ENCODE measurements around the gene CHRNB2.

The CHRNB2 gene

DNA sequence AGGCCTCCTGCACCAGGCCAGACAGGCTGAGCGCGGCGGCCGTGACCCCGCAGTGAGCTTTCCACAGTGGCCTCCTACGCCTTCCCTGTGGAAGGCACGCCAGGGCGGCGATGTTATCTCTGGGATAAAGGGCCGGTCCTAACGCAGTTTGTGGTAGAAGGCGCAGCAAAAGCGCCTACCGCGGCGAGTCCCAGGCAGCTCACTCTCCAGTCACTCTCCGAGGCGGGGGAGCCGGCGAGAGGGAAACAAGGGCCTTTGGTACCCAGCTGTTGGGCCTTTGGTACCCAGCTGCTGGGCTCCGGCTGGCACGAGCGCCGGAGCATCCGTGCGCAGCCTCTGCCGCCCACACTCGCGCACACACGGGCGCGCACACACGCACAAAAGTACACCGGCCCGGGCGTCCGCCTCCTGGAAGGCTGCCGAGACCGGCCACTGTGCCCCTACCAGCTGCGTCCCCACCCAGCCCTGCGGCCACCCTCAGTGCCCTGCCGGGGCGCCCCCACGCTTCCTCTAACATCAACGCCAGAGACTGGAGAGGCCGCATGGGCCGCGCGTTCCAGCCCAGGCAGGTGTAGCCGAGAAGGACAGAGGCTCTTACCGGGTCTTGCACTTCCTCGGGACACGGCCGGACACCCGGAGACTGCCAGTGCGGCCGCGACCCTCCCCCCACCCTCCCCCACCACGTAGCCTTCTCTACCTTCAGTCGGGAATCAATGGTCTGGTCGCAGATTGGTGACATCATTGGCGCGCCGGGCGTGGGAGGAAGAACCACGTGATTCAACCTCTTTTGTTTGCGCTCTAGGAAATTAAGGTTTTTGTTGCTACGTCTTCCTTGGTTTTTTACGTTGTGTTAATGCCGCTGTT is 59.9 kb downstream of the CHRNB2 start:
- peak overlapping the region; percentile 86 for H3K9ac ChIP-seq (ENCODE audit: low read depth, low read length)
- peaks cover 20% of the 10 kb centered on the region for H3K9me3 ChIP-seq (ENCODE audit: insufficient read depth, low read depth, low read length)
- peak overlapping the region; percentile 73 for H3K4me3 ChIP-seq (ENCODE audit: low read length)
- WGBS: under 1% methylated on average over 70 of the region's 70 CpGs
- H3K36me3 ChIP-seq (ENCODE audit: insufficient read depth, low read length): peaks cover 9% of the 10 kb centered on the region
- peak overlapping the region; percentile 73 for H3K27ac ChIP-seq (ENCODE audit: low read depth, low read length)
- 0 out of 2 replicates have a peak, but pooled peaks cover 5% of the 10 kb centered on the region for H3K4me1 ChIP-seq (ENCODE audit: insufficient read depth, low read length)
- H3K27me3 ChIP-seq (ENCODE audit: insufficient read depth, low read length): no peaks in the 10 kb centered on the region; the same call in 1 of the 2 replicates

GRCh38 chr1:154628121-154628405 is 60.5 kb downstream of the CHRNB2 start:
- 0 out of 2 replicates have a peak, but pooled peaks cover 5% of the 10 kb centered on the region for H3K4me1 ChIP-seq (ENCODE audit: insufficient read depth, low read length)
- H3K4me3 ChIP-seq (ENCODE audit: low read length): peak overlapping the region; percentile 73
- peak overlapping the region; percentile 73 for H3K27ac ChIP-seq (ENCODE audit: low read depth, low read length)
- no peaks in the 10 kb centered on the region; the same call in 1 of the 2 replicates for H3K27me3 ChIP-seq (ENCODE audit: insufficient read depth, low read length)
- WGBS: 69% methylated on average over 5 of the region's 5 CpGs
- peaks cover 20% of the 10 kb centered on the region for H3K9me3 ChIP-seq (ENCODE audit: insufficient read depth, low read depth, low read length)
- peaks cover 9% of the 10 kb centered on the region for H3K36me3 ChIP-seq (ENCODE audit: insufficient read depth, low read length)
- H3K9ac ChIP-seq (ENCODE audit: low read depth, low read length): peak overlapping the region; percentile 86

- no peak overlapping the region for H3K9ac ChIP-seq (ENCODE audit: low read depth, low read length)
- no peaks in the 10 kb centered on the region; the same call in 1 of the 2 replicates for H3K27me3 ChIP-seq (ENCODE audit: insufficient read depth, low read length)
- H3K9me3 ChIP-seq (ENCODE audit: insufficient read depth, low read depth, low read length): peaks cover 20% of the 10 kb centered on the region
- no peak overlapping the region for H3K27ac ChIP-seq (ENCODE audit: low read depth, low read length)
- H3K4me3 ChIP-seq (ENCODE audit: low read length): no peak overlapping the region
- H3K4me1 ChIP-seq (ENCODE audit: insufficient read depth, low read length): 0 out of 2 replicates have a peak, but pooled peaks cover 5% of the 10 kb centered on the region
- H3K36me3 ChIP-seq (ENCODE audit: insufficient read depth, low read length): peaks cover 6% of the 10 kb centered on the region
- WGBS: 92% methylated on average over 1 of the region's 1 CpG
Measured at GRCh38 chr1:154629061-154629674, 61.6 kb downstream of the CHRNB2 start.
